Measurements from ENCODE around the gene TTC9B.

DNA sequence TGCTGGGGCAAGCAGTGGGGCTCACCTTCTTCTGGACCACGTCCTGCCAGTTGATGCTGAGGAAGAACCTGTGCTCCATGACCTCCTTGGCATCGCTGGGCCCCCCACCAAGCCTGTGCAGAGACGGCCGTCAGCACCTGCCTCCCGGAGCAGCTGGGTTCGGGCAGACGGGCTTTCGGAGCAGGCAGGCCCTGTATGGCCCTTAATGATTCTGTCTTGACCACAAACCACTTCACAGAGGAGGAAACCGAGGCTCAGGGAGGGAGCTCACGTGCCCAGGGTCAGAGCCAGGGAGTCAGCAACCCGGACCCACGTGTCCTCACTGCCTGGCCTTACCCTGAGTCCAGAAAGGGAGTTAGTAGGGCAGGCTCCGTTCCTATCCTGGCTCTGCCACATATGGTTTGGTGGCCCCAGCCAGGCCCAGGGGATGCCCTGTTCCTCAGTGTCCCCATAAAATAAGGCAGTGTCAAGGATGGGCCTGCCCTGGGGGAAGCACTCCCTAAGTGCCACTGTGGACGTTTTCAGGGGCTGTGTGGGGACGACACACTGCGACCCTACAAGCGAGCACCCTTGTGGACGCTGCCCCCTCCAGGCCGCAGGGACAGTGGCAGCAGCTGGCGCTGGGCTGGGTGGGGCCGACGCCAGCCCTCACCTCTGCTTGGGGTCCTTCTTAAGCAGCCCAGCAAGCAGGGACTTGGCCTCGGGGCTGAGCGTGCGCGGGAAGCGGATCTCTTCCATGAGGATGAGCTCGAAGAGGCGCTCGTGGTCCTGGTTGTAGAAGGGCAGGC, 17.2 kb upstream of the TTC9B start:
- TF ChIP-seq, protein P1, sequence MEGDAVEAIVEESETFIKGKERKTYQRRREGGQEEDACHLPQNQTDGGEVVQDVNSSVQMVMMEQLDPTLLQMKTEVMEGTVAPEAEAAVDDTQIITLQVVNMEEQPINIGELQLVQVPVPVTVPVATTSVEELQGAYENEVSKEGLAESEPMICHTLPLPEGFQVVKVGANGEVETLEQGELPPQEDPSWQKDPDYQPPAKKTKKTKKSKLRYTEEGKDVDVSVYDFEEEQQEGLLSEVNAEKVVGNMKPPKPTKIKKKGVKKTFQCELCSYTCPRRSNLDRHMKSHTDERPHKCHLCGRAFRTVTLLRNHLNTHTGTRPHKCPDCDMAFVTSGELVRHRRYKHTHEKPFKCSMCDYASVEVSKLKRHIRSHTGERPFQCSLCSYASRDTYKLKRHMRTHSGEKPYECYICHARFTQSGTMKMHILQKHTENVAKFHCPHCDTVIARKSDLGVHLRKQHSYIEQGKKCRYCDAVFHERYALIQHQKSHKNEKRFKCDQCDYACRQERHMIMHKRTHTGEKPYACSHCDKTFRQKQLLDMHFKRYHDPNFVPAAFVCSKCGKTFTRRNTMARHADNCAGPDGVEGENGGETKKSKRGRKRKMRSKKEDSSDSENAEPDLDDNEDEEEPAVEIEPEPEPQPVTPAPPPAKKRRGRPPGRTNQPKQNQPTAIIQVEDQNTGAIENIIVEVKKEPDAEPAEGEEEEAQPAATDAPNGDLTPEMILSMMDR (IDR thresholded peaks at IDR 0.05): no peak
- TF ChIP-seq POLR2A (IDR thresholded peaks at IDR 0.05): no peak

Data from esophagus squamous epithelium (tissue), 4 donors.